ENCODE data around the gene ANKRD33B. TPM values are rescaled to one million over a fixed set of nuclear protein-coding genes. Genes with fewer than 3 reads are reported as not detected.

Gene ANKRD33B
- total RNA-seq, 1 experiment from 2014 or later, result 10.9 TPM

DNA sequence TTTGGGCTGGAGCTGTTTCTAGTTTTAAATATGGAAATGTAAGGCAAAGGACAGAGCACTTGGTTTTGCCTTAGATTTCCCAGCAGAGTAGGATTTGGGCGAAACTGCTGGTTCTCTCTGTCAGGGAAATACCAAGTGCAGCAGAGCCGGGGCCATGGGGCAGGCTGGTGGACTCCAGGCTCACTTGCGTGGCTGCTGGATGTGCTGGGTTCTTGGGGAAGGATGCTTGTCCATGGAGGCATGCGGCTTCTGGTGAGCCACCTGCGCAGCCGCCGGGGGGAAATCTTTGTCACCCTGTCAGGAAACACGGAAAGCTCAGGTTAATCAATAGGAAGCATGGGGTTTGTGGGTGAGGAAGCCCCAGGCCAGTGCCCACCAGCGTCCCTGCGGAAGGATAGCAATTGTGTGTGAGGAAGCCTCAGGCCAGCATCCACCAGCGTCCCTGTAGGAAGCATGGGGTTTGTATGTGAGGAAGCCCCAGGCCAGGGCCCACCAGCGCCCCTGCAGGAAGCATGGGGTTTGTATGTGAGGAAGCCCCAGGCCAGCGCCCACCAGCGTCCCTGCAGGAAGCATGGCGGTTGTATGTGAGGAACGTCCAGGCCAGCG, 117.1 kb downstream of the ANKRD33B start:
- Histone ChIP-seq H3K79me2 (ENCODE audit: insufficient read depth, low read length) (no peaks in the 10 kb centered on the region), H3K27me3 (ENCODE audit: insufficient read depth, low read length) (no peaks in the 10 kb centered on the region), H4K20me1 (ENCODE audit: insufficient read depth) (no peaks in the 10 kb centered on the region), H3K9me3 (ENCODE audit: control insufficient read depth in 1 of 2, insufficient read depth in 1 of 2, low read depth in 1 of 2, low read length in 2 of 2) (no peaks in the 10 kb centered on the region), H3K4me1 (ENCODE audit: control insufficient read depth in 1 of 2, insufficient read depth in 2 of 2, low read length in 2 of 2) (no peaks in the 10 kb centered on the region), H3K4me3 (replicated peaks in 1 of 2; ENCODE audit: low read depth in 1 of 2, low read length in 2 of 2) (no peak overlapping the region), H2AFZ (ENCODE audit: low read depth, low read length, poor library complexity, severe bottlenecking) (no peak overlapping the region), H3K4me2 (ENCODE audit: low read length) (no peak overlapping the region), H3K36me3 (ENCODE audit: control insufficient read depth in 1 of 2, insufficient read depth in 2 of 2, low read length in 2 of 2) (peaks cover 0 to 3% of the 10 kb centered on the region in 2 experiments; a peak in 2 of 4 replicates), H3K9me2 (ENCODE audit: insufficient read depth) (no peaks in the 10 kb centered on the region), H3K9ac (ENCODE audit: low read length) (no peak overlapping the region), H3K27ac (ENCODE audit: low read depth, low read length) (no peak overlapping the region)
- ChIA-PET CTCF (no interaction called here), RAD21 (ENCODE audit: low non-redundant PET in 1 of 2, low total read pairs in 2 of 2, uncharacterized antibody in 2 of 2, unreplicated experiment in 2 of 2) (no interaction called here), POLR2A (no interaction called here)
- DNase-seq (ENCODE audit: low read depth, low spot score), result no peak
- BruUV-seq (replicated peaks), result no TSS peak
- ATAC-seq, result no peak
- TF ChIP-seq, protein P1, sequence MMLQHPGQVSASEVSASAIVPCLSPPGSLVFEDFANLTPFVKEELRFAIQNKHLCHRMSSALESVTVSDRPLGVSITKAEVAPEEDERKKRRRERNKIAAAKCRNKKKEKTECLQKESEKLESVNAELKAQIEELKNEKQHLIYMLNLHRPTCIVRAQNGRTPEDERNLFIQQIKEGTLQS (IDR thresholded peaks at IDR 0.05), result no peak
- TF ChIP-seq SRF (IDR thresholded peaks at IDR 0.05; ENCODE audit: low read depth) (no peak), TCF7L2 (IDR thresholded peaks at IDR 0.05; ENCODE audit: borderline replicate concordance, extremely low read depth, insufficient read depth, insufficient read length) (no peak), ZNF274 (IDR thresholded peaks at IDR 0.05; ENCODE audit: low read depth, low read length) (no peak), EZH2 (IDR thresholded peaks at IDR 0.05) (no peak), ELF1 (IDR thresholded peaks at IDR 0.05; ENCODE audit: borderline replicate concordance, low read depth) (no peak), POLR2A (IDR thresholded peaks at IDR 0.05; ENCODE audit: borderline replicate concordance, extremely low read depth, insufficient read depth, insufficient read length) (no peak), CBX3 (IDR thresholded peaks at IDR 0.05; ENCODE audit: low read depth) (no peak), EGR1 (IDR thresholded peaks at IDR 0.05; ENCODE audit: low read depth) (no peak), POLR2AphosphoS5 (IDR thresholded peaks at IDR 0.05; ENCODE audit: low read depth, low read length) (no peak), JUND (IDR thresholded peaks at IDR 0.05) (no peak), FOSL1 (IDR thresholded peaks at IDR 0.05; ENCODE audit: low read depth) (no peak), SP1 (IDR thresholded peaks at IDR 0.05; ENCODE audit: low read depth) (no peak), YY1 (IDR thresholded peaks at IDR 0.05; ENCODE audit: extremely low read depth, insufficient replicate concordance, low read depth, low read length) (no peak), ZFX (IDR thresholded peaks at IDR 0.05) (no peak)
- TF ChIP-seq, protein P2, sequence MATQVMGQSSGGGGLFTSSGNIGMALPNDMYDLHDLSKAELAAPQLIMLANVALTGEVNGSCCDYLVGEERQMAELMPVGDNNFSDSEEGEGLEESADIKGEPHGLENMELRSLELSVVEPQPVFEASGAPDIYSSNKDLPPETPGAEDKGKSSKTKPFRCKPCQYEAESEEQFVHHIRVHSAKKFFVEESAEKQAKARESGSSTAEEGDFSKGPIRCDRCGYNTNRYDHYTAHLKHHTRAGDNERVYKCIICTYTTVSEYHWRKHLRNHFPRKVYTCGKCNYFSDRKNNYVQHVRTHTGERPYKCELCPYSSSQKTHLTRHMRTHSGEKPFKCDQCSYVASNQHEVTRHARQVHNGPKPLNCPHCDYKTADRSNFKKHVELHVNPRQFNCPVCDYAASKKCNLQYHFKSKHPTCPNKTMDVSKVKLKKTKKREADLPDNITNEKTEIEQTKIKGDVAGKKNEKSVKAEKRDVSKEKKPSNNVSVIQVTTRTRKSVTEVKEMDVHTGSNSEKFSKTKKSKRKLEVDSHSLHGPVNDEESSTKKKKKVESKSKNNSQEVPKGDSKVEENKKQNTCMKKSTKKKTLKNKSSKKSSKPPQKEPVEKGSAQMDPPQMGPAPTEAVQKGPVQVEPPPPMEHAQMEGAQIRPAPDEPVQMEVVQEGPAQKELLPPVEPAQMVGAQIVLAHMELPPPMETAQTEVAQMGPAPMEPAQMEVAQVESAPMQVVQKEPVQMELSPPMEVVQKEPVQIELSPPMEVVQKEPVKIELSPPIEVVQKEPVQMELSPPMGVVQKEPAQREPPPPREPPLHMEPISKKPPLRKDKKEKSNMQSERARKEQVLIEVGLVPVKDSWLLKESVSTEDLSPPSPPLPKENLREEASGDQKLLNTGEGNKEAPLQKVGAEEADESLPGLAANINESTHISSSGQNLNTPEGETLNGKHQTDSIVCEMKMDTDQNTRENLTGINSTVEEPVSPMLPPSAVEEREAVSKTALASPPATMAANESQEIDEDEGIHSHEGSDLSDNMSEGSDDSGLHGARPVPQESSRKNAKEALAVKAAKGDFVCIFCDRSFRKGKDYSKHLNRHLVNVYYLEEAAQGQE (IDR thresholded peaks at IDR 0.05; ENCODE audit: low read depth), result no peak
- TF ChIP-seq, protein P3, sequence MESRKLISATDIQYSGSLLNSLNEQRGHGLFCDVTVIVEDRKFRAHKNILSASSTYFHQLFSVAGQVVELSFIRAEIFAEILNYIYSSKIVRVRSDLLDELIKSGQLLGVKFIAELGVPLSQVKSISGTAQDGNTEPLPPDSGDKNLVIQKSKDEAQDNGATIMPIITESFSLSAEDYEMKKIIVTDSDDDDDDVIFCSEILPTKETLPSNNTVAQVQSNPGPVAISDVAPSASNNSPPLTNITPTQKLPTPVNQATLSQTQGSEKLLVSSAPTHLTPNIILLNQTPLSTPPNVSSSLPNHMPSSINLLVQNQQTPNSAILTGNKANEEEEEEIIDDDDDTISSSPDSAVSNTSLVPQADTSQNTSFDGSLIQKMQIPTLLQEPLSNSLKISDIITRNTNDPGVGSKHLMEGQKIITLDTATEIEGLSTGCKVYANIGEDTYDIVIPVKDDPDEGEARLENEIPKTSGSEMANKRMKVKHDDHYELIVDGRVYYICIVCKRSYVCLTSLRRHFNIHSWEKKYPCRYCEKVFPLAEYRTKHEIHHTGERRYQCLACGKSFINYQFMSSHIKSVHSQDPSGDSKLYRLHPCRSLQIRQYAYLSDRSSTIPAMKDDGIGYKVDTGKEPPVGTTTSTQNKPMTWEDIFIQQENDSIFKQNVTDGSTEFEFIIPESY (IDR thresholded peaks at IDR 0.05; ENCODE audit: extremely low read depth, insufficient replicate concordance, low read length), result no peak
- TF ChIP-seq, protein P4, sequence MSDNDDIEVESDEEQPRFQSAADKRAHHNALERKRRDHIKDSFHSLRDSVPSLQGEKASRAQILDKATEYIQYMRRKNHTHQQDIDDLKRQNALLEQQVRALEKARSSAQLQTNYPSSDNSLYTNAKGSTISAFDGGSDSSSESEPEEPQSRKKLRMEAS (IDR thresholded peaks at IDR 0.05), result no peak
- TF ChIP-seq, protein P5, sequence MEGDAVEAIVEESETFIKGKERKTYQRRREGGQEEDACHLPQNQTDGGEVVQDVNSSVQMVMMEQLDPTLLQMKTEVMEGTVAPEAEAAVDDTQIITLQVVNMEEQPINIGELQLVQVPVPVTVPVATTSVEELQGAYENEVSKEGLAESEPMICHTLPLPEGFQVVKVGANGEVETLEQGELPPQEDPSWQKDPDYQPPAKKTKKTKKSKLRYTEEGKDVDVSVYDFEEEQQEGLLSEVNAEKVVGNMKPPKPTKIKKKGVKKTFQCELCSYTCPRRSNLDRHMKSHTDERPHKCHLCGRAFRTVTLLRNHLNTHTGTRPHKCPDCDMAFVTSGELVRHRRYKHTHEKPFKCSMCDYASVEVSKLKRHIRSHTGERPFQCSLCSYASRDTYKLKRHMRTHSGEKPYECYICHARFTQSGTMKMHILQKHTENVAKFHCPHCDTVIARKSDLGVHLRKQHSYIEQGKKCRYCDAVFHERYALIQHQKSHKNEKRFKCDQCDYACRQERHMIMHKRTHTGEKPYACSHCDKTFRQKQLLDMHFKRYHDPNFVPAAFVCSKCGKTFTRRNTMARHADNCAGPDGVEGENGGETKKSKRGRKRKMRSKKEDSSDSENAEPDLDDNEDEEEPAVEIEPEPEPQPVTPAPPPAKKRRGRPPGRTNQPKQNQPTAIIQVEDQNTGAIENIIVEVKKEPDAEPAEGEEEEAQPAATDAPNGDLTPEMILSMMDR (IDR thresholded peaks at IDR 0.05 in 2 of 3, conservative IDR thresholded peaks at IDR 0.05 in 1 of 3; ENCODE audit: borderline replicate concordance in 1 of 3, insufficient read depth in 1 of 3, low read depth in 2 of 3, low read length in 2 of 3), result no peak
- intact Hi-C loops (cut with micrococcal nuclease), result no loop called here

Data from HCT116 (cell line).